ENCODE data around the gene GLYAT. TPM values are rescaled to one million over a fixed set of nuclear protein-coding genes. Genes with fewer than 3 reads are reported as not detected.

Gene GLYAT
- total RNA-seq, 1 donor = not detected

DNA sequence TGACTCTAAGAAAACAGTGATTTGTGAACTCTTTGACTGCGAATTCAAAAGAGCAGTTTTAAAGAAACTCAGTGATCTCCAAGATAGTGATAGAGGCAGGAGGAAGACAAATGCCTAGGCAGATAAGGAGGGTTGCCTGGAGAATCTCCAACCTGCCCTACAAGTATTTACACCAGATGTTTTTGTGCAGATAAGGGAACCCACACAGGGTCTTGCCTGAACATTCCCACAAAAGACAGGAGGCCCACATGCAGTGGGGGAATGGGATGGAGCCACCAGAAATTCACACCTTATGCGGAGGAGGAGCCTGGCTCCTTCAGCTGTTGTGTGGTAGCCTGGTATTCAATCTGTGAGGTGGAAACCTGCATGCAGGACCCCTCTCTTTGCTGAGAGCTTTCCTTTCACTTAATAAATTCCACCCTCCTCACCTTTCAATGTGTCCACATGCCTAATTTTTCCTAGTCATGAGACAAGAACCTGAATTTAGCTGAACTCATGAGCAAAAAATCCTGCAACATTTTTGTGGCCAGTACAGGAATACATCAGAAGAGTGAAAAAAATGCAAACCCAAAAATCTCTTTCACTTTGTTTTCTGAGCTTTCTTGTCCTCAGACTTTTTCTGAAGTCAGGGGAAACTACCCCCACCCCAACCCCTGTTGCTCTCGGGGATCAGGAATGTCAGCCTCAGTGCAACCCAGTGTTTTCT lies 8.1 kb upstream of the GLYAT start:
- Histone ChIP-seq H3K9me3 (ENCODE audit: low read depth, low read length) (no peaks in the 10 kb centered on the region), H4K20me1 (ENCODE audit: insufficient read depth, low read length) (no peaks in the 10 kb centered on the region), H3K4me2 (ENCODE audit: insufficient read depth, low read length) (no peak overlapping the region), H3K36me3 (ENCODE audit: insufficient read depth, low read length) (no peaks in the 10 kb centered on the region), H2AFZ (ENCODE audit: low read length) (no peak overlapping the region), H3K79me2 (ENCODE audit: insufficient read depth, low read length) (no peaks in the 10 kb centered on the region), H3K4me3 (ENCODE audit: insufficient read depth, low read length) (no peak overlapping the region), H3K27me3 (ENCODE audit: insufficient read depth, low read length) (no peaks in the 10 kb centered on the region), H3K4me1 (ENCODE audit: insufficient read depth, low read length) (no peaks in the 10 kb centered on the region), H3K27ac (ENCODE audit: low read depth, low read length) (no peak overlapping the region)
- no peak for DNase-seq (ENCODE audit: insufficient read length, low spot score, missing footprints)
- TF ChIP-seq, protein P1, sequence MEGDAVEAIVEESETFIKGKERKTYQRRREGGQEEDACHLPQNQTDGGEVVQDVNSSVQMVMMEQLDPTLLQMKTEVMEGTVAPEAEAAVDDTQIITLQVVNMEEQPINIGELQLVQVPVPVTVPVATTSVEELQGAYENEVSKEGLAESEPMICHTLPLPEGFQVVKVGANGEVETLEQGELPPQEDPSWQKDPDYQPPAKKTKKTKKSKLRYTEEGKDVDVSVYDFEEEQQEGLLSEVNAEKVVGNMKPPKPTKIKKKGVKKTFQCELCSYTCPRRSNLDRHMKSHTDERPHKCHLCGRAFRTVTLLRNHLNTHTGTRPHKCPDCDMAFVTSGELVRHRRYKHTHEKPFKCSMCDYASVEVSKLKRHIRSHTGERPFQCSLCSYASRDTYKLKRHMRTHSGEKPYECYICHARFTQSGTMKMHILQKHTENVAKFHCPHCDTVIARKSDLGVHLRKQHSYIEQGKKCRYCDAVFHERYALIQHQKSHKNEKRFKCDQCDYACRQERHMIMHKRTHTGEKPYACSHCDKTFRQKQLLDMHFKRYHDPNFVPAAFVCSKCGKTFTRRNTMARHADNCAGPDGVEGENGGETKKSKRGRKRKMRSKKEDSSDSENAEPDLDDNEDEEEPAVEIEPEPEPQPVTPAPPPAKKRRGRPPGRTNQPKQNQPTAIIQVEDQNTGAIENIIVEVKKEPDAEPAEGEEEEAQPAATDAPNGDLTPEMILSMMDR (IDR thresholded peaks at IDR 0.05; ENCODE audit: extremely low read depth, low read depth, low read length) = no peak

DNA sequence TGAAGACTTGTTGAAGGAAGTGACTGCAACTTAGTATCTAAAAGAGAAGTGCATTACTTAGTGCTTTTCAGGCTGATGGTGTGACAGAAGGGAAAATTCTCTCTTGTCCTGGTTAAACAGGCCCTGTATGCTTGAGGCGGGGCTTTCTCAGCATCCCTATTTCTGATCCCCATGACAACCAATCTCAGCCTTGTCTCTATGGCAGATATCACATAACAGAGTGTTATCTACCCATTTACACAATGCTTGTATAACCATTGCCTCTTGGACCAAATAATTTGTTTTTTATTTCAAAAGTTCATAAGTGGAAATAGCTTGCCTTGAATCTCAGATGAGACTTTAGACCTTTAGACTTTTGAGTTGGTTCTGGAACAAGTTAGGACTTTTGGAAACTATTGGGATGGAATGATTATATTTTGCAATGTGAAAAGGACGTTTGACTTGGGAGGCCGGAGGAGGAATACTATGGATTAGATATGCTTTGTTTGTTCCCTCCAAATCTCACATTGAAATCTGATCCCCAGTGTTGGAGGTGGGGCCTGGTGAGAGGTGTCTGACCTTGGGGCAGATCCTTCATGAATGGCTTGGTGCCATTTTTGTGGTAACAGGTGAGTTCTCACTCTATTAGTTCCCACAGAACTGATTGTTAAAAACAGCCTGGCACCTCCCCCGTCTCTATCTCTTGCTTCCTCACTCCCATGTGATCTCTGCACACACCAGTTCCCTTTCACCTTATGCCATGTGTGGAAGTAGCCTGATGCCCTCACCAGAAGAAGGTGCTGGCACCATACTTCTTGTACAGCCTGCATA lies 3.1 kb upstream of the GLYAT start:
- Histone ChIP-seq H3K9me3 (ENCODE audit: low read depth, low read length) (no peaks in the 10 kb centered on the region), H3K4me3 (ENCODE audit: insufficient read depth, low read length) (no peak overlapping the region), H3K79me2 (ENCODE audit: insufficient read depth, low read length) (no peaks in the 10 kb centered on the region), H3K4me2 (ENCODE audit: insufficient read depth, low read length) (no peak overlapping the region), H3K4me1 (ENCODE audit: insufficient read depth, low read length) (no peaks in the 10 kb centered on the region), H3K36me3 (ENCODE audit: insufficient read depth, low read length) (no peaks in the 10 kb centered on the region), H3K27ac (ENCODE audit: low read depth, low read length) (no peak overlapping the region), H3K27me3 (ENCODE audit: insufficient read depth, low read length) (no peaks in the 10 kb centered on the region), H2AFZ (ENCODE audit: low read length) (no peak overlapping the region), H4K20me1 (ENCODE audit: insufficient read depth, low read length) (no peaks in the 10 kb centered on the region)
- no peak for DNase-seq (ENCODE audit: insufficient read length, low spot score, missing footprints)
- TF ChIP-seq, protein P1 (IDR thresholded peaks at IDR 0.05; ENCODE audit: extremely low read depth, low read depth, low read length) = no peak

DNA sequence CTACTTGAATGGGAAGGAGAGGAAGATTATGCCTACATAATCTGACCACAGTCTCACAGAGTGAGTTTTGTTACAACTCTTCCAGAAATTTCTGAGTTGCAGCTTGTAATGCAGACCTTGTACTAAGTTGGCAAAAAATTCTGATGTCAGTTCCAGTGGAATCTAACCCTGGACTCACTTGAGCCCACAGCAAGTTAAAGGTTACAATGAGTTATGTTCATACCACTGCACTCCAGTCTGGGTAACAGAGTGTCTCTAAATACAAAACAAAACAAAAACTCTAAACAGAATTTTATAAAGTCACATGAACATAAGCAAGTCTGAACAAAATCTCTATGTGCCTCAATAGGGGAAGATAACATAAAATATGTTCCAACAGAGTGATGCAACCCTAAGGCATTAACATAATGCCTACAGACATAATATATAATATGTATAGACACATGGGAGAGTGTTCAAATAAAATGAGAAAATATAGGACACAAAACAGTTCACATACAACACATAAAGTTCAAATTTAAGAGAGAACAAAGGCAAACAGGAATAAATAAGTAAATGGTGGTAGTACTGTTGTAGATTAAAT lies 1.1 kb downstream of the GLYAT start:
- no peaks in the 10 kb centered on the region for H3K79me2 ChIP-seq (ENCODE audit: insufficient read depth, low read length)
- H3K27me3 ChIP-seq (ENCODE audit: insufficient read depth, low read length) = no peaks in the 10 kb centered on the region
- no peak overlapping the region for H3K4me2 ChIP-seq (ENCODE audit: insufficient read depth, low read length)
- no peak for DNase-seq (ENCODE audit: insufficient read length, low spot score, missing footprints)
- no peaks in the 10 kb centered on the region for H3K9me3 ChIP-seq (ENCODE audit: low read depth, low read length)
- no peaks in the 10 kb centered on the region for H3K36me3 ChIP-seq (ENCODE audit: insufficient read depth, low read length)
- H4K20me1 ChIP-seq (ENCODE audit: insufficient read depth, low read length) = no peaks in the 10 kb centered on the region
- H3K4me3 ChIP-seq (ENCODE audit: insufficient read depth, low read length) = no peak overlapping the region
- no peak overlapping the region for H3K27ac ChIP-seq (ENCODE audit: low read depth, low read length)
- H2AFZ ChIP-seq (ENCODE audit: low read length) = no peak overlapping the region
- no peaks in the 10 kb centered on the region for H3K4me1 ChIP-seq (ENCODE audit: insufficient read depth, low read length)
- TF ChIP-seq, protein P1 (IDR thresholded peaks at IDR 0.05; ENCODE audit: extremely low read depth, low read depth, low read length) = no peak

DNA sequence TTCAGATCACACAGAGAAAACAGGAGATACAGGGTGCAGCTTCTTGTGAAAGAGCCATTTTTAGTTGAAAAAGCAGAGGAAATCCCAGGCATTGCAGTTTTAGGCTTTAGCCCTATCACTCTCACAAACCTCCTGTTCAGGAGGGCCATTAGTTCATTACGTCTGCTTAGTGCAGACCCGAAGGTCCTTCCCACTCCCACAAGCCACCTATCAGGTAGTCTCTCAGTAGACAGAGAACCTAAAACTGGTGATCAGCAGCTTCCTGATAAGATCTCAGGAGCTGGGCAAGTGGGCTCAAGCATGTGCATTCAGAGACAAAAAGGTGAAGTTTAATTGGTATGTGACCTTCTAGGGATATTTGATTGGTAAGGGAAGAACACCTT lies 4.3 kb downstream of the GLYAT start:
- H3K36me3 ChIP-seq (ENCODE audit: insufficient read depth, low read length) = no peaks in the 10 kb centered on the region
- H3K79me2 ChIP-seq (ENCODE audit: insufficient read depth, low read length) = no peaks in the 10 kb centered on the region
- TF ChIP-seq, protein P1 (IDR thresholded peaks at IDR 0.05; ENCODE audit: extremely low read depth, low read depth, low read length) = no peak
- DNase-seq (ENCODE audit: insufficient read length, low spot score, missing footprints) = no peak
- H3K9me3 ChIP-seq (ENCODE audit: low read depth, low read length) = no peaks in the 10 kb centered on the region
- H3K4me1 ChIP-seq (ENCODE audit: insufficient read depth, low read length) = no peaks in the 10 kb centered on the region
- no peak overlapping the region for H2AFZ ChIP-seq (ENCODE audit: low read length)
- H3K4me2 ChIP-seq (ENCODE audit: insufficient read depth, low read length) = no peak overlapping the region
- H4K20me1 ChIP-seq (ENCODE audit: insufficient read depth, low read length) = no peaks in the 10 kb centered on the region
- H3K27ac ChIP-seq (ENCODE audit: low read depth, low read length) = no peak overlapping the region
- no peaks in the 10 kb centered on the region for H3K27me3 ChIP-seq (ENCODE audit: insufficient read depth, low read length)
- H3K4me3 ChIP-seq (ENCODE audit: insufficient read depth, low read length) = no peak overlapping the region
